ENCODE data around the gene PTGES2.
"Not testable (repeated sequence)": the region's sequence is repeated elsewhere in the genome, so short reads cannot be mapped to it uniquely, and the experiment has no call there.

Gene PTGES2

GRCh38 chr9:128092199-128092977 is 35.1 kb downstream of the PTGES2 start:
- no peak overlapping the region for H3K4me3 ChIP-seq (ENCODE audit: low read depth, low read length)

DNA sequence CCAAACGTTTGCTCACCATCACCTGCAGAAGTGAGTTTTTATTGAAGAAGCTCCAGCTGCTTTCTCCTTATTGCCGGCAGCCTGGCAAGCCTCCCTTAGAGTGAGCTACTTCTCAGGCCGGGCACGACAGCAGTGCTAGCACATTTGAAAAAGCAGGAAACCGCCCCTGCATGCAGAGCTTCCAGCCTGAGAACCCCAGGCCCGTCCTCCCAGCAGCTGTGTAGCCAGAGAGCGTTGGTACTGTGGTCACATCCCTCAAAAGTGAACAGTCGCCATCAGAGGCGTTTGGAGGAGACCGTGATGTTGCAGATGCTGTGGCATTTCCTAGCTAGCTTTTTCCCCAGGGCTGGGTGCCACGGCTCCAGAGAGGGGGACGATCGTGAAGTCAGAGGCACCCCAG is 36.0 kb downstream of the PTGES2 start:
- no peak overlapping the region for H3K4me3 ChIP-seq (ENCODE audit: low read depth, low read length)

GRCh38 chr9:128091144-128091543 is 36.4 kb downstream of the PTGES2 start:
- no peak overlapping the region for H3K4me3 ChIP-seq (ENCODE audit: low read depth, low read length)

- H3K4me3 ChIP-seq (ENCODE audit: low read depth, low read length): no peak overlapping the region
Observed at GRCh38 chr9:128089299-128089698, 38.2 kb downstream of the PTGES2 start.

DNA sequence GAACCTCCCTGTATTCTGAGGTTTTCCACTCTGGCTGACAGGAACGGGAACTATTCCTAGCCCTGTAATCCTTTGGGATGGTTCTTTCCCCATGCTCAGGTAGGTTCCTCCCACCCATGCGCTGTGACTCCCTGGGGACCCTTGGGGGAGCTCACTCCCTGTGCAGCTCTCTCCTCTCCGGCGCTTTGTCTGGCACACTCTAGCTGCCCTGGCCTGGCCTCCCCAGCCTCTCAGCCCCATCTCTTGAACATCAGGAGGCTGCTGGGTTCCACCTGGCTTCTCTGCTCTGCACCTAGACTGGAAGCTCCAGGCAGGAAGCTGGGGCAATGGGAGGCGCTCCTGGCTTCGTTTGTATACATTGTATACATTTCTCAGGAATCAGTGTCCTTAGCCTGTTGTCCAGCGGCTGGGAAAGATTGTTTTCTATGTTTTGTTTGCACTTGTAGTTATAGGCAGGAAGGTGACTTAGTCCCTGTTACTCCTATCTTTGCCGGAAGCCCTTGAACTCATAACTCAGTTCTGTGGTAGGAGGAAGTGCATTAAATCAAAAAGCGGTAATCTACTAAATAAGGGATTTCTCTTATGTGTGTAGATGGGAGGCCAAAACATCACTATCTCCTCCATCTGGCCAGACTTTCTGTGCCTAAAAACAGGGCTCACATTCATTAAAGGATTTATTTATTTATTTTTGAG is 39.1 kb downstream of the PTGES2 start:
- H3K4me3 ChIP-seq (ENCODE audit: low read depth, low read length): no peak overlapping the region

DNA sequence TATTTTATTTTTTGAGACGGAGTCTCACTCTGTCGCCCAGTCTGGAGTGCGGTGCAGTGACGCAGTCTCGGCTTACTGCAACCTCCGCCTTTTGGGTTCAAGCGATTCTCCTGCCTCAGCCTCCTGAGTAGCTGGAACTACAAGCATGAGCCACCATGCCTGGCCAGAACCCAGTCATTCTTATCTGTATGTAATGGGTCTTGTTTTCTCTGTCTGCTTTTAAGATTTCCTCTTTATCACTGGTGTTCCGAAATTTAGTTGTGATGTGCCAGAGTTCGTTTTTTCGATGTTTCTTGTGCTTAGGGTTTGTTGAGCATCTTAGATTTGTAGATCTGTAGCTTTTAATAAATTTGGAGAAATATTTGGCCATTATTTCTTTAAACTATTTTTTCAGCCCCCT is 40.3 kb downstream of the PTGES2 start:
- no peak overlapping the region for H3K4me3 ChIP-seq (ENCODE audit: low read depth, low read length)

- H3K4me3 ChIP-seq (ENCODE audit: low read depth, low read length): no peak overlapping the region
Observed at GRCh38 chr9:128085943-128086342, 41.6 kb downstream of the PTGES2 start.

DNA sequence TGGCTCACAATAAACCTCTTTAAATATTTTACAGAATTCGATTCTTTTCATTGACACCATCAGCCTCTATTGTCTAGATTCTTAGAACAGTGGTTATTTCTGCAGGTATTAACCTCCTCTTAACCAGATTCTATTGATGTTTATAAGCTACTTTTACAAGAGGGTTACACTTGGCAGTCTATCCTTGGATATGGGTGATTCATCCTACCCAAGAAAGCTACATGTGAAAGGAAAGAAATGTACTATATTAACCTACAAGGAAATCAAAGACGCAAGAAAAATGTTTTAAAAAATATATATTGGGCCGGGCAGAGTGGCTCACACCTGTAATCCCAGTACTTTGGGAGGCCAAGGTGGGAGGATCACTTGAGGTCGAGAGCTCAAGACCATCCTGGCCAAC is 42.8 kb downstream of the PTGES2 start:
- no peak overlapping the region for H3K4me3 ChIP-seq (ENCODE audit: low read depth, low read length)

GRCh38 chr9:128082151-128082550 is 45.4 kb downstream of the PTGES2 start:
- no peak overlapping the region for H3K4me3 ChIP-seq (ENCODE audit: low read depth, low read length)

DNA sequence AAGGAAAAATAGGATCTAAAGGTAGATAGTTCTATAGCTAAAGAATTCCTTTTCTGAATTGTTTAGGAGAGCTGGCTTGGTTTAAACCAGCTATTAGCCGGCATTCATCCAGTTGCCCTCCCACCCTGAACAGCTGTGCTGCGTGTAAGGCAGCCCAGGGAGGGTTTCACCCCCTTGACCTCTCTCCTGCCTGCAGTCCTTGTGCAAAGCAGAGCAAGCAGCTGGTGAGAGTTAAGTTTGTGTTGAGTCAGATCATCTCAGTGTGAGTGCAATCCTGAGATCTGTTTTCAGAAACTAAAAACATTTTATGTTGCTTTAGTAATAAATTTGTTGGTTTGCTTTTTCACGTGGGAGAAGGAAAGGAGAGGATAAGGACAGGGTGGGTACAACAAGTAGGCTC is 46.5 kb downstream of the PTGES2 start:
- H3K4me3 ChIP-seq (ENCODE audit: low read depth, low read length): no peak overlapping the region

- H3K4me3 ChIP-seq (ENCODE audit: low read depth, low read length): no peak overlapping the region
Observed at GRCh38 chr9:128080206-128080605, 47.3 kb downstream of the PTGES2 start.

- no peak overlapping the region for H3K4me3 ChIP-seq (ENCODE audit: low read depth, low read length)
Observed at GRCh38 chr9:128078504-128079434, 48.8 kb downstream of the PTGES2 start.

GRCh38 chr9:128077847-128078503 is 49.6 kb downstream of the PTGES2 start:
- no peak overlapping the region for H3K4me3 ChIP-seq (ENCODE audit: low read depth, low read length)

DNA sequence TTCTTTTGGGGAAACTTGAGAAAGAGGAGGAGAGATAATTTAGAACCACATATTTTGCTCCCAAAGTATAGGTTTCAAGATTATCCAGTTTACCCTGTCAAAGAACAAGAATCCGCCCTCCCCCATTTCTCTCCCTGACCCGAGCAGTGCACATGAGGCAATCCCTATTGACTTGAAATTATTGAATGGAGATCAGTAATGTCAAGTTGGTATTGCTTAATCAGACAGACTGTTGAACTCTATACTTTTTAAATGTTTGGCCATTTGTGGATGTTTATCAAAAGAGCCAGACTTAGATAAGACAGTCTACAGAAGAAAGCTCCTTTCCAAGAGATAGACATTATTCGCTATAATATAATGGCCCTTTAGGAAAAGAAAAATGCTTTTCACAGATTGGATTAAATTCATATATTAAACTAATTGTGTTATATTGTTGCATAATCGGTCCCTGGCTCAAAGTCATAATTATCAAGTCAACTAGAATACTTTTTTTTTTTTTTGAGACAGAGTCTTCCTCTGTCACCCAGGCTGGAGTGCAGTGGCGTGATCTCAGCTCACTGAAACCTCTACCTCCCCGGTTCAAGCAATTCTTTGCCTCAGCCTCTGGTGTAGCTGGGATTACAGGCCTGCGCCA is 54.2 kb downstream of the PTGES2 start:
- H3K4me3 ChIP-seq (ENCODE audit: low read depth, low read length): no peak overlapping the region

- H3K4me3 ChIP-seq (ENCODE audit: low read depth, low read length): no peak overlapping the region
Observed at GRCh38 chr9:128072144-128073021, 55.1 kb downstream of the PTGES2 start.

GRCh38 chr9:128071475-128071874 is 56.1 kb downstream of the PTGES2 start:
- not testable (repeated sequence) for H3K4me3 ChIP-seq (ENCODE audit: low read depth, low read length)

- H3K4me3 ChIP-seq (ENCODE audit: low read depth, low read length): no peak overlapping the region
Observed at GRCh38 chr9:128070874-128071273, 56.7 kb downstream of the PTGES2 start.
